ENCODE measurements around the gene DIP2B. TPM values are rescaled to one million over a fixed set of nuclear protein-coding genes. Genes with fewer than 3 reads are reported as not detected.

DIP2B gene
- total RNA-seq, 2 experiments from 2014 or later = 17.0 to 24.1 TPM

GRCh38 chr12:50547742-50548141 lies 43.0 kb downstream of the DIP2B start:
- POLR2A ChIA-PET = interaction anchor here (0.6 to 1.2 kb wide), 4 partner anchors 10 to 1066 kb away, joined by 3 to 8 read pairs (median 3); no protein-coding TSS in a partner anchor
- Histone ChIP-seq H3K36me3 (ENCODE audit: insufficient read depth, low read length) (no peaks in the 10 kb centered on the region), H3K9me2 (ENCODE audit: insufficient read depth, low read length) (no peaks in the 10 kb centered on the region), H3K4me1 (ENCODE audit: insufficient read depth, low read length, poor library complexity, severe bottlenecking) (no peaks in the 10 kb centered on the region), H3K4me2 (ENCODE audit: low read length) (no peak overlapping the region), H3K9me3 (ENCODE audit: low read length) (no peaks in the 10 kb centered on the region), H2AFZ (ENCODE audit: low read length) (no peak overlapping the region), H4K20me1 (ENCODE audit: insufficient read depth, low read length) (no peaks in the 10 kb centered on the region), H3K4me3 (ENCODE audit: low read depth, low read length, poor library complexity, severe bottlenecking) (no peak overlapping the region), H3K27ac (ENCODE audit: low read depth, low read length, poor library complexity, severe bottlenecking) (no peak overlapping the region), H3K79me2 (ENCODE audit: insufficient read depth, low read depth, low read length) (peaks cover 10% of the 10 kb centered on the region; the same call in 1 of the 2 replicates)
- intact Hi-C loops (cut with micrococcal nuclease; ENCODE audit: unreplicated experiment) = no loop called here
- CTCF ChIA-PET (ENCODE audit: unreplicated experiment) = no interaction called here
- TF ChIP-seq CTCF (conservative IDR thresholded peaks at IDR 0.05; ENCODE audit: low read length) = no peak
- BruUV-seq (replicated peaks) = no TSS peak
- no peak for DNase-seq (ENCODE audit: low spot score)

GRCh38 chr12:50549885-50550284 lies 45.1 kb downstream of the DIP2B start:
- H2AFZ ChIP-seq (ENCODE audit: low read length) = no peak overlapping the region

More at GRCh38 chr12:50549885-50550284, 45.1 kb downstream of the DIP2B start:
- Histone ChIP-seq H3K79me2 (ENCODE audit: insufficient read depth, low read depth, low read length) (peaks cover 10% of the 10 kb centered on the region; the same call in 1 of the 2 replicates), H3K4me2 (ENCODE audit: low read length) (no peak overlapping the region), H3K36me3 (ENCODE audit: insufficient read depth, low read length) (peaks cover 3% of the 10 kb centered on the region; the same call in 1 of the 2 replicates), H3K9me3 (ENCODE audit: low read length) (no peaks in the 10 kb centered on the region), H3K9me2 (ENCODE audit: insufficient read depth, low read length) (no peaks in the 10 kb centered on the region), H3K4me3 (ENCODE audit: low read depth, low read length, poor library complexity, severe bottlenecking) (no peak overlapping the region), H4K20me1 (ENCODE audit: insufficient read depth, low read length) (no peaks in the 10 kb centered on the region), H3K27ac (ENCODE audit: low read depth, low read length, poor library complexity, severe bottlenecking) (no peak overlapping the region), H3K4me1 (ENCODE audit: insufficient read depth, low read length, poor library complexity, severe bottlenecking) (no peaks in the 10 kb centered on the region)
- no TSS peak for BruUV-seq (replicated peaks)
- TF ChIP-seq CTCF (conservative IDR thresholded peaks at IDR 0.05; ENCODE audit: low read length) (no peak), EZH2phosphoT487 (IDR thresholded peaks at IDR 0.05; ENCODE audit: borderline replicate concordance, low read depth, low read length) (no peak)
- CTCF ChIA-PET (ENCODE audit: unreplicated experiment) = no interaction called here
- POLR2A ChIA-PET = interaction anchor here (0.6 to 1.1 kb wide), 4 partner anchors 10 to 440 kb away, joined by 3 to 7 read pairs (median 4); no protein-coding TSS in a partner anchor
- DNase-seq (ENCODE audit: low spot score) = no peak
- intact Hi-C loops (cut with micrococcal nuclease; ENCODE audit: unreplicated experiment) = no loop called here
